ENCODE measurements around the gene GFI1B.

GRCh38 chr9:132939169-132939568 lies 39.3 kb upstream of the GFI1B start:
- TF ChIP-seq POLR2A (IDR thresholded peaks at IDR 0.05): no peak
- no peak for TF ChIP-seq CTCF (IDR thresholded peaks at IDR 0.05)

Measured in thyroid gland (tissue), 4 donors.